ENCODE results near the gene BCL2L15.

GRCh38 chr1:113895961-113896360 is 8.6 kb upstream of the BCL2L15 start:
- no peak for TF ChIP-seq CTCF (IDR thresholded peaks at IDR 0.05)
- TF ChIP-seq ZFX (IDR thresholded peaks at IDR 0.05; ENCODE audit: borderline replicate concordance): no peak

Measured in 22Rv1 (cell line).